Camera-type eye (tissue), 1 donor: ENCODE measurements around the gene SUN2. TPM values are rescaled to one million over a fixed set of nuclear protein-coding genes. Genes with fewer than 3 reads are reported as not detected.

ENCODE experiments used
- total RNA-seq: library from RNA; depleted of rRNA; stranded (reverse); fragments of >200 nt; gene quantifications from one replicate; pipeline ENCODE4 v1.2.3, GENCODE V29; 2014

The SUN2 gene
- total RNA-seq, result 118 TPM

GRCh38 chr22:38755911-38756532, at the start of gene SUN2:
TSS of gene SUN2 (minus strand) at chr22:38755998. CDS start at chr22:38752628, 3,370 bp downstream.

GRCh38 chr22:38793721-38794466, 38.1 kb upstream of the SUN2 start, which contains the start of gene DNAL4:
TSS of gene DNAL4 (minus strand) at chr22:38794143. CDS start at chr22:38782731, 11,412 bp downstream.

GRCh38 chr22:38705235-38706100, 50.3 kb downstream of the SUN2 start, which contains the start of gene GTPBP1:
TSS of gene GTPBP1 (plus strand) at chr22:38705944. CDS start at chr22:38705956, 12 bp downstream.

GRCh38 chr22:38700789-38701628, 54.8 kb downstream of the SUN2 start, which contains the start of gene JOSD1:
TSS of gene JOSD1 (minus strand) at chr22:38700943. CDS start at chr22:38699987, 956 bp downstream.

Other genes starting within 250 kb of the SUN2 start
- gene DDX17, start 249.7 kb downstream of the SUN2 start, total RNA-seq, result 941 TPM
- 6.5 TPM for gene DMC1, start 185.8 kb downstream of the SUN2 start, total RNA-seq
- gene FAM227A, start 99.6 kb downstream of the SUN2 start, total RNA-seq, result 23.3 TPM
- 23.1 TPM for gene CBY1, start 99.4 kb downstream of the SUN2 start, total RNA-seq
- 40.1 TPM for gene TOMM22, start 74.0 kb downstream of the SUN2 start, total RNA-seq
- gene JOSD1, start 55.1 kb downstream of the SUN2 start, total RNA-seq, result 42.9 TPM
- 79.7 TPM for gene GTPBP1, start 50.1 kb downstream of the SUN2 start, total RNA-seq
- gene DNAL4, start 38.1 kb upstream of the SUN2 start, total RNA-seq, result 25.4 TPM
- 17.3 TPM for gene NPTXR, start 88.0 kb upstream of the SUN2 start, total RNA-seq
- 43.9 TPM for gene CBX6, start 116.2 kb upstream of the SUN2 start, total RNA-seq
- gene APOBEC3A, start 201.6 kb upstream of the SUN2 start, total RNA-seq, result 5.4 TPM
- gene APOBEC3B, start 226.3 kb upstream of the SUN2 start, total RNA-seq, result 1.8 TPM